ENCODE results near the gene PCDH9. TPM values are rescaled to one million over a fixed set of nuclear protein-coding genes. Genes with fewer than 3 reads are reported as not detected.

Gene PCDH9
- total RNA-seq, 1 donor from 2014 or later = 0.21 TPM

- DNase-seq (ENCODE audit: low spot score) = no peak
- Mint-ChIP-seq H3K36me3 (ENCODE audit: low read depth) (no peaks in the 10 kb centered on the region), H3K4me3 (no peak overlapping the region), H3K27ac (no peak overlapping the region), H3K9me3 (no peaks in the 10 kb centered on the region), H3K4me1 (ENCODE audit: low read depth) (no peaks in the 10 kb centered on the region), H3K27me3 (ENCODE audit: insufficient read depth) (no peaks in the 10 kb centered on the region)
- intact Hi-C loops (cut with micrococcal nuclease) = no loop called here
Measured at GRCh38 chr13:66536746-66537145, 693.4 kb downstream of the PCDH9 start.

- Mint-ChIP-seq H3K27ac (no peak overlapping the region), H3K9me3 (no peaks in the 10 kb centered on the region), H3K4me1 (ENCODE audit: low read depth) (no peaks in the 10 kb centered on the region), H3K36me3 (ENCODE audit: low read depth) (no peaks in the 10 kb centered on the region), H3K27me3 (ENCODE audit: insufficient read depth) (no peaks in the 10 kb centered on the region), H3K4me3 (no peak overlapping the region)
- intact Hi-C loops (cut with micrococcal nuclease) = no loop called here
- DNase-seq (ENCODE audit: low spot score) = no peak
Measured at GRCh38 chr13:66534561-66534960, 695.6 kb downstream of the PCDH9 start.

- H3K9me3 Mint-ChIP-seq = no peaks in the 10 kb centered on the region
- H3K4me1 Mint-ChIP-seq (ENCODE audit: low read depth) = no peaks in the 10 kb centered on the region
- H3K27ac Mint-ChIP-seq = no peak overlapping the region
- H3K36me3 Mint-ChIP-seq (ENCODE audit: low read depth) = no peaks in the 10 kb centered on the region
- DNase-seq (ENCODE audit: low spot score) = no peak
- intact Hi-C loops (cut with micrococcal nuclease) = no loop called here
- no peak overlapping the region for H3K4me3 Mint-ChIP-seq
- no peaks in the 10 kb centered on the region for H3K27me3 Mint-ChIP-seq (ENCODE audit: insufficient read depth)
Measured at GRCh38 chr13:66532845-66533244, 697.3 kb downstream of the PCDH9 start.

- Mint-ChIP-seq H3K4me1 (ENCODE audit: low read depth) (no peaks in the 10 kb centered on the region), H3K36me3 (ENCODE audit: low read depth) (no peaks in the 10 kb centered on the region), H3K4me3 (no peak overlapping the region), H3K9me3 (no peaks in the 10 kb centered on the region), H3K27ac (no peak overlapping the region), H3K27me3 (ENCODE audit: insufficient read depth) (no peaks in the 10 kb centered on the region)
- intact Hi-C loops (cut with micrococcal nuclease) = no loop called here
- no peak for DNase-seq (ENCODE audit: low spot score)
Measured at GRCh38 chr13:66532146-66532545, 698.0 kb downstream of the PCDH9 start.

- no peaks in the 10 kb centered on the region for H3K4me1 Mint-ChIP-seq (ENCODE audit: low read depth)
- H3K4me3 Mint-ChIP-seq = no peak overlapping the region
Measured at GRCh38 chr13:66530686-66531085, 699.5 kb downstream of the PCDH9 start.

GRCh38 chr13:66530158-66530557 is 700.0 kb downstream of the PCDH9 start:
- Mint-ChIP-seq H3K27ac (no peak overlapping the region), H3K36me3 (ENCODE audit: low read depth) (no peaks in the 10 kb centered on the region), H3K9me3 (no peaks in the 10 kb centered on the region), H3K4me1 (ENCODE audit: low read depth) (no peaks in the 10 kb centered on the region), H3K27me3 (ENCODE audit: insufficient read depth) (no peaks in the 10 kb centered on the region), H3K4me3 (no peak overlapping the region)
- intact Hi-C loops (cut with micrococcal nuclease) = no loop called here
- no peak for DNase-seq (ENCODE audit: low spot score)

More at GRCh38 chr13:66530686-66531085, 699.5 kb downstream of the PCDH9 start:
- intact Hi-C loops (cut with micrococcal nuclease) = no loop called here
- H3K27me3 Mint-ChIP-seq (ENCODE audit: insufficient read depth) = no peaks in the 10 kb centered on the region
- H3K27ac Mint-ChIP-seq = no peak overlapping the region
- DNase-seq (ENCODE audit: low spot score) = no peak
- no peaks in the 10 kb centered on the region for H3K36me3 Mint-ChIP-seq (ENCODE audit: low read depth)
- no peaks in the 10 kb centered on the region for H3K9me3 Mint-ChIP-seq

- no peak overlapping the region for H3K27ac Mint-ChIP-seq
- H3K9me3 Mint-ChIP-seq = no peaks in the 10 kb centered on the region
- no peaks in the 10 kb centered on the region for H3K36me3 Mint-ChIP-seq (ENCODE audit: low read depth)
- H3K27me3 Mint-ChIP-seq (ENCODE audit: insufficient read depth) = no peaks in the 10 kb centered on the region
- H3K4me1 Mint-ChIP-seq (ENCODE audit: low read depth) = no peaks in the 10 kb centered on the region
- intact Hi-C loops (cut with micrococcal nuclease) = no loop called here
- DNase-seq (ENCODE audit: low spot score) = no peak
- H3K4me3 Mint-ChIP-seq = no peak overlapping the region
Measured at GRCh38 chr13:66528944-66529576, 701.1 kb downstream of the PCDH9 start.

GRCh38 chr13:66528180-66528579 is 702.0 kb downstream of the PCDH9 start:
- H3K4me1 Mint-ChIP-seq (ENCODE audit: low read depth) = no peaks in the 10 kb centered on the region
- no peaks in the 10 kb centered on the region for H3K36me3 Mint-ChIP-seq (ENCODE audit: low read depth)
- no peak overlapping the region for H3K4me3 Mint-ChIP-seq
- DNase-seq (ENCODE audit: low spot score) = no peak
- no peaks in the 10 kb centered on the region for H3K27me3 Mint-ChIP-seq (ENCODE audit: insufficient read depth)
- intact Hi-C loops (cut with micrococcal nuclease) = no loop called here
- H3K27ac Mint-ChIP-seq = no peak overlapping the region
- H3K9me3 Mint-ChIP-seq = no peaks in the 10 kb centered on the region

- Mint-ChIP-seq H3K27me3 (ENCODE audit: insufficient read depth) (no peaks in the 10 kb centered on the region), H3K4me3 (no peak overlapping the region), H3K4me1 (ENCODE audit: low read depth) (no peaks in the 10 kb centered on the region), H3K27ac (no peak overlapping the region), H3K36me3 (ENCODE audit: low read depth) (no peaks in the 10 kb centered on the region), H3K9me3 (no peaks in the 10 kb centered on the region)
- no peak for DNase-seq (ENCODE audit: low spot score)
- intact Hi-C loops (cut with micrococcal nuclease) = no loop called here
Measured at GRCh38 chr13:66520511-66521355, 709.4 kb downstream of the PCDH9 start.

GRCh38 chr13:66519259-66519658 is 710.9 kb downstream of the PCDH9 start:
- H3K4me3 Mint-ChIP-seq = no peak overlapping the region
- no peaks in the 10 kb centered on the region for H3K4me1 Mint-ChIP-seq (ENCODE audit: low read depth)
- H3K27me3 Mint-ChIP-seq (ENCODE audit: insufficient read depth) = no peaks in the 10 kb centered on the region
- intact Hi-C loops (cut with micrococcal nuclease) = no loop called here
- no peak for DNase-seq (ENCODE audit: low spot score)
- H3K36me3 Mint-ChIP-seq (ENCODE audit: low read depth) = no peaks in the 10 kb centered on the region
- no peak overlapping the region for H3K27ac Mint-ChIP-seq
- H3K9me3 Mint-ChIP-seq = no peaks in the 10 kb centered on the region

- no peak for DNase-seq (ENCODE audit: low spot score)
- no peaks in the 10 kb centered on the region for H3K27me3 Mint-ChIP-seq (ENCODE audit: insufficient read depth)
- no peaks in the 10 kb centered on the region for H3K36me3 Mint-ChIP-seq (ENCODE audit: low read depth)
- no peaks in the 10 kb centered on the region for H3K9me3 Mint-ChIP-seq
- H3K4me3 Mint-ChIP-seq = no peak overlapping the region
- H3K27ac Mint-ChIP-seq = no peak overlapping the region
- no peaks in the 10 kb centered on the region for H3K4me1 Mint-ChIP-seq (ENCODE audit: low read depth)
- intact Hi-C loops (cut with micrococcal nuclease) = no loop called here
Measured at GRCh38 chr13:66518068-66518467, 712.1 kb downstream of the PCDH9 start.

GRCh38 chr13:66513728-66514127 is 716.4 kb downstream of the PCDH9 start:
- H3K9me3 Mint-ChIP-seq = no peaks in the 10 kb centered on the region
- H3K27ac Mint-ChIP-seq = no peak overlapping the region
- no peaks in the 10 kb centered on the region for H3K36me3 Mint-ChIP-seq (ENCODE audit: low read depth)
- no peaks in the 10 kb centered on the region for H3K27me3 Mint-ChIP-seq (ENCODE audit: insufficient read depth)
- no peak for DNase-seq (ENCODE audit: low spot score)
- intact Hi-C loops (cut with micrococcal nuclease) = no loop called here
- H3K4me3 Mint-ChIP-seq = no peak overlapping the region
- H3K4me1 Mint-ChIP-seq (ENCODE audit: low read depth) = no peaks in the 10 kb centered on the region

- Mint-ChIP-seq H3K4me1 (ENCODE audit: low read depth) (no peaks in the 10 kb centered on the region), H3K4me3 (no peak overlapping the region), H3K9me3 (peaks cover 5% of the 10 kb centered on the region), H3K36me3 (ENCODE audit: low read depth) (no peaks in the 10 kb centered on the region), H3K27me3 (ENCODE audit: insufficient read depth) (no peaks in the 10 kb centered on the region), H3K27ac (no peak overlapping the region)
- DNase-seq (ENCODE audit: low spot score) = no peak
- intact Hi-C loops (cut with micrococcal nuclease) = no loop called here
Measured at GRCh38 chr13:66509175-66509574, 721.0 kb downstream of the PCDH9 start.

Measured in activated T-helper 1 cell treated with anti-CD3 and anti-CD28 coated beads, Interleukin-12 subunit alpha, Interleukin-12 subunit beta, Interleukin-2, Interleukin-4 antibody, amounts not matched to agents 30 ng/mL and 10 ng/mL and 1 ng/mL, durations not matched to agents 14 hours and 24 hours and 36 hours (primary cell).